Endothelial cell (in vitro differentiated cells): ENCODE data around the gene ARHGAP23. TPM values are rescaled to one million over a fixed set of nuclear protein-coding genes. Genes with fewer than 3 reads are reported as not detected.
"Not testable (repeated sequence)": the region's sequence is repeated elsewhere in the genome, so short reads cannot be mapped to it uniquely, and the experiment has no call there.

Source experiments
- DNase-seq: peaks from one replicate; pipeline ENCODE4 v3.0.0; 2021; ENCODE audit warnings: low spot score
- H3K27ac Mint-ChIP-seq: one replicate; pipeline ENCODE4 v1.8.0; 2021; ENCODE audit warnings: mixed read lengths, inconsistent platforms; ENCODE audit not compliant: unreplicated experiment
- H3K27me3 Mint-ChIP-seq: one replicate; pipeline ENCODE4 v1.8.0; 2021; ENCODE audit warnings: mild to moderate bottlenecking, moderate library complexity, mixed read lengths, inconsistent platforms; ENCODE audit not compliant: unreplicated experiment
- H3K36me3 Mint-ChIP-seq: one replicate; pipeline ENCODE4 v1.8.0; 2021; ENCODE audit warnings: mild to moderate bottlenecking, low read depth, mixed read lengths, inconsistent platforms; ENCODE audit not compliant: unreplicated experiment
- H3K4me1 Mint-ChIP-seq: one replicate; pipeline ENCODE4 v1.8.0; 2021; ENCODE audit warnings: mild to moderate bottlenecking, mixed read lengths, inconsistent platforms; ENCODE audit not compliant: unreplicated experiment
- H3K4me3 Mint-ChIP-seq: one replicate; pipeline ENCODE4 v1.8.0; 2021; ENCODE audit warnings: mild to moderate bottlenecking, mixed read lengths, inconsistent platforms; ENCODE audit not compliant: unreplicated experiment
- H3K9me3 Mint-ChIP-seq: one replicate; pipeline ENCODE4 v1.8.0; 2021; ENCODE audit warnings: mixed read lengths, inconsistent platforms; ENCODE audit not compliant: unreplicated experiment
- total RNA-seq: library from RNA; stranded (reverse); fragmentation: NEBNext Ultra II Directional; extraction: Animal tissue kit (Norgen Biotek cat#: 25700); gene quantifications from one replicate; pipeline ENCODE4 v1.2.1, GENCODE V29; 2021; ENCODE audit not compliant: unreplicated experiment
- TF ChIP-seq, protein P1 (sequence below): fragments of 200-600 bp; sonication (generic); IDR thresholded peaks from one replicate; pipeline ENCODE4 v1.5.0; 2021; ENCODE audit warnings: antibody characterized with exemption; ENCODE audit not compliant: unreplicated experiment

ARHGAP23 gene
- total RNA-seq, 1 donor from 2014 or later, result 70.5 TPM

DNA sequence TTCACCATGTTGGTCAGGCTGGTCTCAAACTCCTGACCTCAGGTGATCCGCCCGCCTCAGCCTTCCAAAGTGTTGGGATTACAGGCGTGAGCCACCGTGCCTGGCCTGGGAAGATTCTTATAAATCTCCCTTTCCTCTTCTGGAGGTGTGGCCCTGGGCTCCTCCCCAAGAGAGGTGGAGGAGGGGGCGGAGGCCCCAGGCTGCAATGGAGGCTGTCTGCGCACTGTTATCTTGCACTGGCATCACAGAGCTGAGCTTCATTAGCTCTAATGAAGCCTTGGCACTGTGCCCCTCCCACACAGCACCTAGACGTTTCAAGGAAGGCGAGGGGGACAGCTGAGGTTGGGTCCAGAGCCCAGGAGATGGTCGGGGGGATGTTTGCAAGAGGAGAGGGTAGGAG is 7.5 kb downstream of the ARHGAP23 start:
- Mint-ChIP-seq H3K27ac (no peak overlapping the region), H3K4me3 (no peak overlapping the region), H3K27me3 (peaks cover 15% of the 10 kb centered on the region), H3K9me3 (no peaks in the 10 kb centered on the region), H3K36me3 (peaks cover 14% of the 10 kb centered on the region), H3K4me1 (peaks cover 15% of the 10 kb centered on the region)
- TF ChIP-seq, protein P1, sequence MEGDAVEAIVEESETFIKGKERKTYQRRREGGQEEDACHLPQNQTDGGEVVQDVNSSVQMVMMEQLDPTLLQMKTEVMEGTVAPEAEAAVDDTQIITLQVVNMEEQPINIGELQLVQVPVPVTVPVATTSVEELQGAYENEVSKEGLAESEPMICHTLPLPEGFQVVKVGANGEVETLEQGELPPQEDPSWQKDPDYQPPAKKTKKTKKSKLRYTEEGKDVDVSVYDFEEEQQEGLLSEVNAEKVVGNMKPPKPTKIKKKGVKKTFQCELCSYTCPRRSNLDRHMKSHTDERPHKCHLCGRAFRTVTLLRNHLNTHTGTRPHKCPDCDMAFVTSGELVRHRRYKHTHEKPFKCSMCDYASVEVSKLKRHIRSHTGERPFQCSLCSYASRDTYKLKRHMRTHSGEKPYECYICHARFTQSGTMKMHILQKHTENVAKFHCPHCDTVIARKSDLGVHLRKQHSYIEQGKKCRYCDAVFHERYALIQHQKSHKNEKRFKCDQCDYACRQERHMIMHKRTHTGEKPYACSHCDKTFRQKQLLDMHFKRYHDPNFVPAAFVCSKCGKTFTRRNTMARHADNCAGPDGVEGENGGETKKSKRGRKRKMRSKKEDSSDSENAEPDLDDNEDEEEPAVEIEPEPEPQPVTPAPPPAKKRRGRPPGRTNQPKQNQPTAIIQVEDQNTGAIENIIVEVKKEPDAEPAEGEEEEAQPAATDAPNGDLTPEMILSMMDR, result no peak
- DNase-seq, result no peak

DNA sequence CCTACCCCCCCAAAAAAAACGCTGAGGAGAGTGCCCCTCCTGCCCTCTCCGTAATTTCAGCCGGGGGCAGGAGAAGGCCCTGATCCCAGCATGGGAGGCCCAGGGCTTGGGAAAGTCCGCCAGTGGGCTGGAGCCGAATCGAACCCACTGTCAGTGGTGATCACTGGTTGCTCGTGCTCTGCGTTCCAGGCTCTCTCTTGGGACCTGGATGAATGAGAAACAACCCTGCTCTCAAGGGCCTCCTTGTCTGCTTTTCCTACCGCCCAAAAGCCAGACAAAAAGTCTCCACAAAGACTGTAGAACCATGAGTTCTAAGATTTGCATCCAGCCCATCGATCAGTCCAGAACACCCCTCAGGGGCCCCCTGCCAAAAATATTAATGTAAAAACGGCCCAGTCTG is 8.1 kb downstream of the ARHGAP23 start:
- Mint-ChIP-seq H3K27me3 (peaks cover 15% of the 10 kb centered on the region), H3K27ac (no peak overlapping the region), H3K4me1 (peaks cover 15% of the 10 kb centered on the region), H3K36me3 (peaks cover 14% of the 10 kb centered on the region), H3K4me3 (no peak overlapping the region), H3K9me3 (no peaks in the 10 kb centered on the region)
- DNase-seq, result no peak
- TF ChIP-seq, protein P1, result no peak

DNA sequence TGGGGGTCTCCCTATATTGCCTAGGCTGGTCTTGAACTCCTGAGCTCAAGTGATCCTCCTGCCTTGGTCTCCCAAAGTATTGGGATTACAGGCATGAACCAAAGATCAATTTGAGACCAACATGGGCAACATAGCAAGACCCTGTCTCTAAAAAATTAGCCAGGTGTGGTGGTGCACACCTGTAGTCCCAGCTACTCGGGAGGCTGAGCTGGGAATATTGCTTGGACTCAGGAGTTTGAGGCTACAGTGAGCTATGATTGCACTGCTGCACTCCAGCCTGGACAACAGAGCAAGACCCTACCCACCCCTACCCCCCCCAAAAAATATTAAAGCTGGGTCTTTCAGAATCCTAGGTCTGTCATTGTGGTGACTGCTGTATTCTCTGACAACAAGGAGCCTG is 9.0 kb downstream of the ARHGAP23 start:
- not testable (repeated sequence) for H3K4me3 Mint-ChIP-seq, H3K9me3 Mint-ChIP-seq, H3K27ac Mint-ChIP-seq, DNase-seq
- H3K4me1 Mint-ChIP-seq, result peaks cover 15% of the 10 kb centered on the region
- H3K36me3 Mint-ChIP-seq, result peaks cover 15% of the 10 kb centered on the region
- H3K27me3 Mint-ChIP-seq, result peaks cover 15% of the 10 kb centered on the region

DNA sequence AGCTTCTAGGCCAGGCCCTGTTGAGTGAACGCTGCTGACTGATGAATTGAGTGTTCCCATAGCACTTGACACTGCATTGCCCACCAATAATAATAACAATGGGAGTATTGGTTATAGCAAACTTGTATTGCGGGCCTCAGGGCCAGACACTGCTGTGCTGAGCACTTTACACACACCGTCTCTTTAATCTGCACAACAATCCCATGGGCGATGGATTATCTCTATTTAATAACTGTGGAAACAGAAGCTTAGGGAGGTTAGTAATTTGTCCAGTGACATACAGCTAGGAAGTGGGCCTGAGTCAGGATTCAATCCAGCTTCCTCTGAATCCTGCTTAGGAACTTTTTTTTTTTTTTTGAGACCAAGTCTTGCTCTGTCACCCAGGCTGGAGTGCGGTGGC is 11.2 kb downstream of the ARHGAP23 start:
- Mint-ChIP-seq H3K27me3 (peaks cover 7% of the 10 kb centered on the region), H3K9me3 (no peaks in the 10 kb centered on the region), H3K4me1 (peaks cover 12% of the 10 kb centered on the region), H3K36me3 (peaks cover 20% of the 10 kb centered on the region), H3K27ac (no peak overlapping the region), H3K4me3 (no peak overlapping the region)
- TF ChIP-seq, protein P1, result no peak
- DNase-seq, result no peak

DNA sequence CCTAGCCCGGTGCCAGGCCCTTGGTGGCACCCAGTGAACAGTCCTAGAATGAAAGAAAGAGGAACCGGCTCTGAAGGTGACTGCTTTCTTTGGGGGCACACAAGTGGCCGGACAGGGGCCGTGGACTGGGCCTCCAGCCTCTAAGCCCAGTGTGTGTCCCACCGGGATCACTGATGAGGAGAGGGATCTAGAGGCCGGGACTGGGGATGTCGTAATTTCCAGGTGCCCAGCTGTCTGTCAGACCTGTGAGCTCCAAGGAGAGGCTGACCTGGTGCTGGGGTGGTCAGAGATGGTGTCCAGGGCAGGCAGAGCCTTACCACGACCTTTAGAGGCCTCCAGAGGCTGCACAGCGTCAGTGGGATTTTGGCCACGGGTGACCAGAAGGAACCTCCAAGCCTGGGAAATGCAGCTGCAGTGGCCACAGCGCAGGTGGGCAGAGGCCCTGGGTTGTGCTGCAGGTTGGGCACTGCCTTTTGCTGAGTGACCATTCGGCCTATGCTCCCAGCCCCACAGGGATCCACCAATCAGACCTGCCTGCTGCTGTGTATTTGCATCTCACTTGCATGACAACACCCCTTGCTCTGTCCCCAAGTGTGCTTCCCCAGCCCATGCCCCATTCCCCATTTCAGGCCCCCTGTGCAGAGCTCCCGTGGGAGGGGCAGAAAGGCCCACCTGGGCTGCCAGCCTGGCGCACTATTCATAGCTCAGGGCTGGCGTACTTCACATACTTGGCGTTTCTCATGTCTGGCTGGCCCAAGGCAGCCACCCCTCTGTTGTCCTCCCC is 12.5 kb downstream of the ARHGAP23 start:
- H3K36me3 Mint-ChIP-seq, result peaks cover 14% of the 10 kb centered on the region
- peaks cover 5% of the 10 kb centered on the region for H3K4me1 Mint-ChIP-seq
- H3K4me3 Mint-ChIP-seq, result no peak overlapping the region
- TF ChIP-seq, protein P1, result no peak
- no peaks in the 10 kb centered on the region for H3K9me3 Mint-ChIP-seq
- peaks cover 6% of the 10 kb centered on the region for H3K27me3 Mint-ChIP-seq
- no peak for DNase-seq
- no peak overlapping the region for H3K27ac Mint-ChIP-seq
